T-helper 1 cell treated with Interleukin-12 subunit alpha and Interleukin-12 subunit beta and Interleukin-4 antibody, amounts not matched to agents 30 ng/mL and 1 ng/mL, for 36 hours (primary cell): ENCODE results near the gene IDH1. TPM values are rescaled to one million over a fixed set of nuclear protein-coding genes. Genes with fewer than 3 reads are reported as not detected.

Source experiments
- intact Hi-C: fragments of 100-400 bp; cut with micrococcal nuclease; formaldehyde crosslinking; loops from one replicate; pipeline ENCODE4 v1.15.1; 2024
- total RNA-seq: library from RNA; stranded (reverse); gene quantifications from 2 replicates; pipeline ENCODE4 v1.2.3, GENCODE V29; 2022

Gene IDH1
- total RNA-seq, result 21.9 and 22.9 TPM in 2 replicates

- intact Hi-C loops, result loop anchor here (1.0 to 10.0 kb wide), 13 partner anchors 11 to 1980 kb away; partner anchors contain the start of genes CCNYL1, FASTKD2, MDH1B and METTL21A
These were observed at the start of gene IDH1 for GRCh38 chr2:208254871-208255556. Gene IDH1 (minus strand): TSS chr2:208255071. CDS start chr2:208251551, 3,520 bp downstream.

DNA sequence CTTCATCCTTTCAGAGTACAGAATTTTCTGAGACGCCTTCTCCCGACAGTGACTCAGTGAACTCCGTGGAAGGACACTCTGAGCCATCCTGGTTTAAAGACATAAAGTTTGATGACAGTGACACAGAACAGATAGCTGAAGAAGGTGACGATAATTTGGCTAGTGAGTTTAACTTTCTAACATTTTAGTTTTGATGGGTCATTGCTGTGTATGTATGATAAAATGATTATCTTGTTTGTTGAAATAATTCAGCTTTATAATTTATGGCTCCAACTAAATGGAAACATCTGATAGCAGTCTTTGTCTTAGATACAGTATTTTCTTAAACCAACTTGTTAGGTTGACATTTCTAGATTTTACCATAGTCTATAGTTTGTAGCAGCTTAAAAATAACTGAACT, 49.3 kb upstream of the IDH1 start:
- intact Hi-C loops, result loop anchor here (1.0 kb wide), 1 partner anchor 10 kb away; no protein-coding TSS in a partner anchor

DNA sequence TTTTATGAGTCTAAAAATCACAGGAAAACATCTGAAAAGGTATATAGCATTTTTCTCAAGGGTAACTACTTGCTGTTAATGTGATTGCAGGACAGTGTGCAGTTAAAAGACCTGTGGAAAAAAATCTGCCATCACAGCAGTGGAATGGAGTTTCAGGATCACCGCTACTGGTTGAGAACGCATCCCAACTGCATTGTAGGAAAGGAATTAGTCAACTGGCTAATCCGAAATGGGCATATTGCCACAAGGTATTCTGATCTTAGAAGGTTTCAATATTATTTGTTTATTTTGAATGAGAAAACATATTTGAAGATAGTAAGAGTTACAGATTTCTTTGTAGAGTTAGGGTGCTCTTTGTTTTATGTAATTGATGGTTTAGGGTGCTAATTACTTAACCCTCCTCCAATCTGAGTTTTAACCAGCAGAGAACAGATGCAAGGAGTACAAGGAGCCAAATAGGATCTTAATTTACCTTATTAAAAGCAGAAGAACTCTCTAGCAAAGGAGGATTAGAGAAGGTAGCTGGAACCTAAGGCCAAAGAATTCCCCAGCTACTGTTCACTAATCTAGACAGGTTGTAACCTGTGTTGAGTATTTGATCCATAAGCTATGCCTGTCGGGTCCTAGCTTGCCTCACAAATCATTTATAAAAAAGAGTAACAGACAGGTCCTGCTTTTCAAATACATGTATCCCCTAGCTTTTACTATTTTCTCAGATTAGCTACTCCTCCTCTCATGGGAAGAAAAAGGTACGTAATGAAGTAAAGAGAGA, 46.2 kb upstream of the IDH1 start:
- intact Hi-C loops, result no loop called here

GRCh38 chr2:208297961-208298360, 43.1 kb upstream of the IDH1 start:
- intact Hi-C loops, result no loop called here

GRCh38 chr2:208296610-208297009, 41.7 kb upstream of the IDH1 start:
- intact Hi-C loops, result no loop called here

DNA sequence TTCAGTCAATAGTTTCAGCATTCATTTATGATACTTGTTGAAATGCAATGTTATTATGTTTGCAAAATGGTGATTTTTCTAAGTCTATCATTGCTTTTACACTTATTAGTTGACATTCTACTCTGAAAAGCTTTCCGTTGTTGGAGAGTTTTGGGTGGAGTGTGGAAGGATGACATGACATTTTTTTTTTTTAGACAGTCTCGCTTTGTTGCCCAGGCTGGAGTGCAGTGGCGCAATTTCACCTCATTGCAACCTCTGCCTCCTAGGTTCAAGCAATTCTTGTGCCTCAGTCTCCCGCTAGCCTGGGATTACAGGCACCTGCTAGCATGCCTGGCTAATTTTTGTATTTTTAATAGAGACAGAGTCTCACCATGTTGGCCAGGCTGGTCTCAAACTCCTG, 41.0 kb upstream of the IDH1 start:
- intact Hi-C loops, result no loop called here

DNA sequence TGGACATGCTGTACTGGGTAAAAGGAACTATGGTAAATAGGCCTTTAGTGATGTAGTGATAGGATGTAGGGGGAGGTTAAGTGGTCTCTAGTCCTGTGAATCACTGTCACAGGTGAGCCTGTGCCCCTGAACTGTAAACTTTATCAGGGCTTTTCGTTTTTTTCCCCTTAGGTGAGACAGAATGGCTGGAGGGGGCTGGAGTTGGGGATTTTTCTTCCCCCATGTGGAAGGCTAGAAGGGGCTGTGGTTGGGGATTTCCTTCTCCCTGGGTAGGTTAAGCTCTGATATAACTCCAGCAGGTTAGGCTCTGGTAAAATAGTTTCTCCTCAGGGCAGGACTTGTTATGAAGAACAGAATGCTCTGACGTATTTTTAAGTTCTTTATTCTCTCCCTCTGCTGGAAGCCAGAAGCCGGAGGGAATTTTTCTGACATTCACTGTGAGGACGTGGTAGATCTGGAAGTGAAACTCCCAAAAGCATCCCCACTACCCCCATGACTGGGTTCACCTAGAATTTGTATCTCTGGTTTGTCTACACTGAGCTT, 39.7 kb upstream of the IDH1 start:
- intact Hi-C loops, result loop anchor here (1.0 kb wide), 1 partner anchor 10 kb away; no protein-coding TSS in a partner anchor

- intact Hi-C loops, result no loop called here
These were observed 31.0 kb upstream of the IDH1 start for GRCh38 chr2:208285853-208286252.

GRCh38 chr2:208280933-208281332, 26.1 kb upstream of the IDH1 start:
- intact Hi-C loops, result loop anchor here (1.0 kb wide), 1 partner anchor 15 kb away; the partner anchor contains the start of gene PIKFYVE

DNA sequence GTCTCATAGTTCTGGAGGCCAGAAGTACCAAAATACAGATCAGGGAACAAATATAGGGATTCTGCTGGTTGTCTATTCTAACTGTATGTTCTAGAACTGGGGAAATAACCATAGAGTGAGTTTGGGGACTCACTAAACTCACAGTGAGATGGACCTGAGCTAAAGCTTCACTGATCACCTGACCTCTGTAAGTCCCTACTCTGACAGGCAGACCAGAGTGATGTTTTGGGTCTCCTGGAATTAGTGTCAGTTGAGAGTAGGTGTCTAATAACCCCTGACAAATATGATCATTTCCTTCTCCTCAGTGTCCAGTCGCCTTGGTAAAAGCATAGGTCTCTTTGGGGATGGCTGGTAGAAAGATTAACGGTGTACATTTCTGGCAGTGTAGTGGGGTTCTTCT, 25.4 kb upstream of the IDH1 start:
- intact Hi-C loops, result loop anchor here (1.0 kb wide), 1 partner anchor 14 kb away; the partner anchor contains the start of gene PIKFYVE

- intact Hi-C loops, result no loop called here
These were observed 24.4 kb upstream of the IDH1 start for GRCh38 chr2:208279236-208279635.

GRCh38 chr2:208278549-208278948, 23.7 kb upstream of the IDH1 start:
- intact Hi-C loops, result no loop called here

DNA sequence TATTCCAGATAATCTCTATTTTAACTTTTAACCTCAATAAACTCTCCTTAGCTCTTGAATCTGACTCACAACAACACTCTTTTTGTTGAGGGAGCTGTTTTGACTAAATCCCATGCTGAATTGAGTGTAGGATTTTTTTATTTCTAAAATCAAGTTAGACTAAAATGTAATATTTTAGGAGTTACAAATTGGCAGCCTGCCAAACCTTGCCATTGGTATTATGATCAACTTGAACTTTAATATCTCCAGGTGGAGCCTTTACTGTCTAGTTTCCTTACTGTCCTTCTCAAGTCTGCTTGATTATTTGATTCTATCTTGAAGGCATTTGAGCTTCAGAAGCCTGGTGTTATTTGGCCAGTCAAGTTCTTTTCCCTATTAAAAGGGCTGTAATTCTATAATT, 19.9 kb upstream of the IDH1 start:
- intact Hi-C loops, result no loop called here

GRCh38 chr2:208269091-208269490, 14.2 kb upstream of the IDH1 start:
- intact Hi-C loops, result loop anchor here (5.0 to 10.0 kb wide), 5 partner anchors 502 to 1412 kb away; partner anchors contain the start of genes CREB1, FZD5, KLF7 and MAP2

DNA sequence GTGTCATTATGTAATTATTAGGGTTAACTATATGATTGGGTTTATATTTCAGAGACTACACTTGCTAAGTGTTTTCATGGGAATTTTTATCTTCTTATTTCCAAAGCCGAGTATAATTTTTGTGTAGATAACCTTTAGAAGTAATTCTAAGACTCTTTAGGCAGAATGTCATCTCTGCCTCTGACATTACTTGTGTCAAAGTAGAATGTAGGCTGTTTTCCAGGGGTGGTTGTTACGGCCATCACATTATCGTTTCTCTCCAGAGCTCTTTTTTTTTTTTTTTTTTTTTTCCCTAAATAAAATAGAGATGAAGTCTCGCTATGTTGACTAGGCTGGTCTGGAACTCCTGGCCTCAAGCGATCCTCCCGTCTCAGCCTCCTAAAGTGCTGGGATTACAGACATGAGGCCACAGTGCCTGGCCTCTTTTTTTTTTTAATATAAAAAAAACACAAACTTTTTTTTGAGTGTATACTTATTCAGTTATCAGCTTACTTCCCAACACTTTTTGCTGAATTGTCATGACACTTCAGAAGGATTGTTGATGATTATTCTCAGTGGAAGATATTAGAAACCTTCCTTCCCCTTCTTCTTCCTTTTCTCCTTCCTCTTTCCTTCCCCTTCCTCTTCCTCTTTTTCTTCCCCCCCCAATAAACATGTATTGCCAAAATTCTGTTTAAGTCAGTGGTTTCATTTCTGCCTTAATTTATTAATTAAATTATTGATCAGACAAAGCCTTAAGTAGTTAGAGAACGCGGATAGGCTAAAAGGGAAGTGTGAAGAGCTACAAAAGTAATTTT, 13.5 kb upstream of the IDH1 start:
- intact Hi-C loops, result loop anchor here (5.0 to 10.0 kb wide), 5 partner anchors 501 to 1411 kb away; partner anchors contain the start of genes CREB1, FZD5, KLF7 and MAP2

GRCh38 chr2:208267526-208267925, 12.7 kb upstream of the IDH1 start:
- intact Hi-C loops, result loop anchor here (2.0 to 10.0 kb wide), 8 partner anchors 243 to 1735 kb away; partner anchors contain the start of genes CREB1, FASTKD2, FZD5 and KLF7

GRCh38 chr2:208266936-208267335, 12.1 kb upstream of the IDH1 start:
- intact Hi-C loops, result loop anchor here (1.0 to 10.0 kb wide), 13 partner anchors 13 to 1736 kb away; partner anchors contain the start of genes CCNYL1, CREB1, FASTKD2 and FZD5

- intact Hi-C loops, result loop anchor here (1.0 to 10.0 kb wide), 13 partner anchors 12 to 1736 kb away; partner anchors contain the start of genes CCNYL1, CREB1, FASTKD2 and FZD5
These were observed 11.7 kb upstream of the IDH1 start for GRCh38 chr2:208266553-208266893.

DNA sequence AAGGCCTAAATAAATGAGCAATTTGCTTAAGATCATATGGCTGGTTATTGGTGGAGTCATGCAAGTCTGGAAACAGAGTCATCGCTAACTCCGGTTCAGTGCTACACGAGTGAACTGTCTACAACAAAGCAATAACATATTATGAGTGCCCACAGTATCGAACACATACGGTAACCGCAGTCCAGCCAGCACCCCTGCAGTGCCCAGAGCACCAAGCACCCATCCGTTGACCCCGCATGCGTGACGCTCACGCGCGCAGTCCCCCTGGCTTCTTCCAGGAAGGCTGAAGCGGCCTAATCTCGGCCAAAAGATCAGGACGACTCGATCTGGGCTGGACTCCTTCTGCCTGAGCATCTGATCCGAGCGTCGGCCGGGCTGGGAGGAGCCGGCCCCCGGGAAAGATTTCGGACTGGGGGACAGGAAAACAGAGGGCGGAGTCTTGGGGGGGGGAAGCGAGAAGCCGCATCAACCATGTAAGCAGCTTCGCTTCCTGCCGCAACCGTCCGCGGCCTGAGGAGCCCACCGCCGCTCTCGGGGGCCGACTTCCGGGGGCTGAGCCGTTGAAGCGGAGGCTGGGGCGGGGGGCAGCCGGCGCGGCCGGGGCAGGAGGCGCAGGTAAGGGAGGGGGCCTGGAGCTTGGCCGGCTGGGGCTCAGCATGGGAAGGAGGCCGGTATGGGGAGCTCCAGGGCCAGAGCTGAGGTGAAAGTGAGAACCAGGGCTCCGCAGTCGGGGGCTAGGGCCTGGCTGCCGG, 11.1 kb upstream of the IDH1 start, which contains the start of gene PIKFYVE:
PIKFYVE (plus strand) TSS at position 455 of the 752 bp plus-strand sequence. CDS start 5,265 bp downstream, outside the sequence.
- intact Hi-C loops, result loop anchor here (1.0 to 10.0 kb wide), 13 partner anchors 12 to 1737 kb away; partner anchors contain the start of genes CCNYL1, CREB1, FASTKD2 and FZD5
